ENCODE data around the gene SMIM36.

SMIM36 gene

DNA sequence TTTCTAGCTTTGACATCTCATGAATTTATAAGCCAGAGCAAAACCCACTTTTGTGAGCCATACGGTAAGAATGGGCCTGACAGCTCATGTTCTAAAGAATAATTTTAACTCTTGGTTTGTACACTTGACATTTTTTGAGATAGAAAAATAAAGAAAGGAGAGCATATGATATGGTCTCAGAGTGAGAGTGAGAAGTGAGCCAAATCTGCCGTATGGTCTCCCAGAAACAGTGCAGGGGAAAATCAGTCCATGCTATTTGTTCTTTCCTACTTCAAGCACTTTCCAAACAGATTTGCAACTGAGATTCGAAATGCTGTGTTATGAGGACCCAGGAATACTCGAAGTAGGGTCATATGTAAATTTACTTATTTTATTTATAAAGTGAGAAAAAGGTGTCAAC, 20.9 kb downstream of the SMIM36 start:
- TF ChIP-seq, protein P1, sequence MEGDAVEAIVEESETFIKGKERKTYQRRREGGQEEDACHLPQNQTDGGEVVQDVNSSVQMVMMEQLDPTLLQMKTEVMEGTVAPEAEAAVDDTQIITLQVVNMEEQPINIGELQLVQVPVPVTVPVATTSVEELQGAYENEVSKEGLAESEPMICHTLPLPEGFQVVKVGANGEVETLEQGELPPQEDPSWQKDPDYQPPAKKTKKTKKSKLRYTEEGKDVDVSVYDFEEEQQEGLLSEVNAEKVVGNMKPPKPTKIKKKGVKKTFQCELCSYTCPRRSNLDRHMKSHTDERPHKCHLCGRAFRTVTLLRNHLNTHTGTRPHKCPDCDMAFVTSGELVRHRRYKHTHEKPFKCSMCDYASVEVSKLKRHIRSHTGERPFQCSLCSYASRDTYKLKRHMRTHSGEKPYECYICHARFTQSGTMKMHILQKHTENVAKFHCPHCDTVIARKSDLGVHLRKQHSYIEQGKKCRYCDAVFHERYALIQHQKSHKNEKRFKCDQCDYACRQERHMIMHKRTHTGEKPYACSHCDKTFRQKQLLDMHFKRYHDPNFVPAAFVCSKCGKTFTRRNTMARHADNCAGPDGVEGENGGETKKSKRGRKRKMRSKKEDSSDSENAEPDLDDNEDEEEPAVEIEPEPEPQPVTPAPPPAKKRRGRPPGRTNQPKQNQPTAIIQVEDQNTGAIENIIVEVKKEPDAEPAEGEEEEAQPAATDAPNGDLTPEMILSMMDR (IDR thresholded peaks at IDR 0.05; ENCODE audit: borderline replicate concordance, control extremely low read depth, extremely low read depth, insufficient read depth, missing control alignments), result no peak
- DNase-seq (ENCODE audit: low spot score), result no peak
- in situ Hi-C loops (cut with MboI; ENCODE audit: low sequenced_read_pairs, unreplicated experiment), result no loop called here

DNA sequence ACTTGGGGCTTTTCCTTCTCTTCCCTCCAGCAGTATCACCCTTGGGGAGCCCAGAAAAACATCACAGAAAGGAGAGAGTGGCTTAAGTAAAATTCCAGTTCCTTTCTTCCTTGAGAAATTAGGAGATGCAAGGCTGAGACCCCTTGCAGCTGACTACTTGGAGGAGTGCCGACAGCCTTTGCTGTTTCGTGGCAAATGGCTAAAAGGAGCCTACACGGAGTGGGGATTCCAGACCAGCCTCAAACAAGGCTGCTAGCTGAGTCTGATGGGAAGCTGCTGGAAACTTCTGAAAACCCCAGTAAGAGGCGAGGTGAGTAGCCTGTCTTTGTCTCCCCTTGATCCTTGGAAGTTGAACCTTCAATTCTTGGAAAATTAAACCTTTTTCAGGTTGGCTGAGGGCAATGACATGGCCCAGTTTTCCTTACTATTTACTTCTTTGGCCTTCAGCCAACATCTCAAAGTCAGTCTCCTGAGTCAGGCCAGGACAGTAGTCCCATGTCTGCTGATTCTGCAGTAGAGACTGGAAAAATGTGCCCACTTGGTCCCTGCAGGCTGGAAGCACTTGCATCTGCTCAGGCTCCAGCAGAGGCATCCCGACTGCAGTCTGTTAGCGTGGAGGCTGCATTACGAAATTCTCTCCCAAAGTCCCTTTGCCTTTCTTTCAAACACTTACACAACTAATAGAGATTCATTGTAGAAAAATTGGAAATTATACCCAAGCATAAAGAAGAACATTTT, 23.4 kb downstream of the SMIM36 start:
- no peak for DNase-seq (ENCODE audit: low spot score)
- in situ Hi-C loops (cut with MboI; ENCODE audit: low sequenced_read_pairs, unreplicated experiment), result no loop called here
- TF ChIP-seq, protein P1 (IDR thresholded peaks at IDR 0.05; ENCODE audit: borderline replicate concordance, control extremely low read depth, extremely low read depth, insufficient read depth, missing control alignments), result no peak

DNA sequence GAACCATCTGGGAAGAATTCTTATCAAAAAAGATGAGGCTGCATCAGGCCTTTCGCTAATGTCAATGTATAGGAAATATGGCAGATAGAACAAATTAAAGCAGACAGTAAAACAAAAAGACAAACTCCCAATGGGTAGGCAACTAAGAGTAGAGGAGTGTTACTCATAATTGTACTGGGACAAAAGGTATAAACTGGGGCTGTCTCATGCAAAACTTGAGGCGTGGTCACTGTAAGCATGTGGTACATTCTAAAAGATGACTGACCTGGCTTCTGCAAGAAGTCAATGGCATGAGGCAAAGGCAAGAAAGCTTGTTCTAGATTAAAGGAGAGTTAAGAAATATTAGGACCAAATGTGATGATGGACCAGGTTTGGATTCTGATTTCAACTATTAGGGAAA, 26.7 kb downstream of the SMIM36 start:
- in situ Hi-C loops (cut with MboI; ENCODE audit: low sequenced_read_pairs, unreplicated experiment), result no loop called here
- no peak for DNase-seq (ENCODE audit: low spot score)
- TF ChIP-seq, protein P1 (IDR thresholded peaks at IDR 0.05; ENCODE audit: borderline replicate concordance, control extremely low read depth, extremely low read depth, insufficient read depth, missing control alignments), result no peak

DNA sequence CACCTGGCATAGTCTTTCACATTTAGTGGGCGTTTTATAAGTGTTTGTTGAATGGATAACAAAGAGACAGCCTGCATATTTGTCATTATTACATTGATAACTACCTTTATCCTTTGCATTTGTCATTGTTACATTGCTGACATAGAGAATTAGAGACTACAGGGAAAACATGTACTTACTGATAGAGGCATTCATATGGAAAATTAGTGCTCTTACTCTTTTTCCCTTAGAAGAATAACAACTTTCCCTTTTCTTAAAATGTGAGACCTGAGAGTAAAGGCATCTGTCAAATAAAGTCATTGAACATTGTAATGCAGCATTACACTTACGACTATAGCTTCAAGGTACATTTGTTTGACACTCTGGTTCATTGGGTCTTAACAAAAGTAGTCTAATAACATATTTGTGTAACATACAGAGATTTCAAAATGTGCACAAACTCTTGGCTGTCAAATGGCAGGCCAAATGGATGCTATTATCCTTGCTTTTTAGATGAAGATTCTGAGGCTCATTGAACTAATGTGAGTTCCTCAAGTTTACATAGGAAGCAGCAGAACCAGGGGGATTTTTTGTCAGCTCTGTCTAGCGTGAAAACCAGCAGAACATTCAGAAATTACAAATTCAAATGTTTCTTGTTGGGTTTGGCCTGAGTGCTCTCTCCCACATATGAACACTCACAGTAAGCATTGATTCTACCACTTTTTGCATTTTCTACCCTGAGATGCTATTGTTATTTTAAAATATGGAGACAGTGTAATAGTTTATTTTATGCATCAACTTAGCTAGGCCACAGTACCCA, 28.5 kb downstream of the SMIM36 start:
- TF ChIP-seq, protein P1 (IDR thresholded peaks at IDR 0.05; ENCODE audit: borderline replicate concordance, control extremely low read depth, extremely low read depth, insufficient read depth, missing control alignments), result no peak
- in situ Hi-C loops (cut with MboI; ENCODE audit: low sequenced_read_pairs, unreplicated experiment), result no loop called here
- DNase-seq (ENCODE audit: low spot score), result no peak

DNA sequence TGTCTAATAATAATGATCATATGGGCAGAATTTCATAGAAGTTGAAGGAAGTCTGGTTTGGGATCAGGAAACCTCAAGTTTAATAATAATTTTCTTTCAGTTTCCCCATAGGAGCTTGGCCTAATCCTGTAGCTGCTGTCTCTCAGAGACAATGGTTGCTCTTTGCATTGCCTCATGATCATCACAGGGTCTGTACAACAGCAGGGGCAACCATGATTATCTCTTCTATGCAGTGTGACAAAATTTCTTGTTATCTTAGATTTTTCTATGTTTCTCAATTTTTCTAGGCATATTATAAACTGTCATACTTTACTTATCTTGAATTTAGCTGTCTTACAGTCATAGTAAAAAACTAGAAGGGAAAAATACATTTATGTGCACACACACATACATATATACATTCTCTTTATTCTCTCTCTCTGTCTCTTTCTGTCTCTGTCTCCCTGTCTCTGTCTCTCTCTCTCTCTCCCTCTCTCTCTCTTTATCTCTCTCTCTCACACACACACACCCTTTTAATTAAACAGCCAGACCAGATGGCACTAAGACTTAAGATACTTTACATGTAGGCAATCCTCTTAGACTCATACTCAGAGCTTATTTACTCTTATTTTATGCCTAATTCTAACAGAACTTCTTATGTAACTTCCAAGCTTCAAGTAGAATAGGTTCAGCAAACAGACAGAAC, 30.5 kb downstream of the SMIM36 start:
- TF ChIP-seq, protein P1 (IDR thresholded peaks at IDR 0.05; ENCODE audit: borderline replicate concordance, control extremely low read depth, extremely low read depth, insufficient read depth, missing control alignments), result no peak
- in situ Hi-C loops (cut with MboI; ENCODE audit: low sequenced_read_pairs, unreplicated experiment), result no loop called here
- no peak for DNase-seq (ENCODE audit: low spot score)

DNA sequence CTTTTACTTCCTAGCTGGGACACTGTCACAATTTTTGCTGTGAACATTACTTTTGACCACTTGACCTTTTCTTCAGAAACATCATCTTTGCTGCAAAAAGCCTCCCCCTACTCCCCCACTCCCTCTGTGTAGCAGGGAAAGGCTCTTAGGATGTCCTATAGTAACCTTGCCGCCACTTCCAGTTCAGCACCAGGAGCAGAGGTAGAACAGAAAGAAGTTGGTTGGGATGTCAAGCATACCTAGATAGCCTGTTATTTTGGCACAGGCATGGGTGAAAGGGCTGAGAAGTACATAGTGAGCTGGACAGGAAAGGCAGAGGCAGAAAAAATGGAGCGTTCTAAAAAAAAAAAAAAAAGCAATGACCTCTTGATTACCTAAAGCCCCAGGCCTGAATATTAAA, 31.3 kb downstream of the SMIM36 start:
- in situ Hi-C loops (cut with MboI; ENCODE audit: low sequenced_read_pairs, unreplicated experiment), result no loop called here
- no peak for DNase-seq (ENCODE audit: low spot score)
- TF ChIP-seq, protein P1 (IDR thresholded peaks at IDR 0.05; ENCODE audit: borderline replicate concordance, control extremely low read depth, extremely low read depth, insufficient read depth, missing control alignments), result no peak
